NOMO-1 (cell line): Measurements from ENCODE around the gene FRMPD4.

ENCODE experiments used
- DNase-seq, 2 experiments: peaks; one replicate each; lab custom pipeline; 2025; ENCODE audit not compliant: unreplicated experiment in 2 of 2; lab: John Stamatoyannopoulos, UW

FRMPD4 gene

DNA sequence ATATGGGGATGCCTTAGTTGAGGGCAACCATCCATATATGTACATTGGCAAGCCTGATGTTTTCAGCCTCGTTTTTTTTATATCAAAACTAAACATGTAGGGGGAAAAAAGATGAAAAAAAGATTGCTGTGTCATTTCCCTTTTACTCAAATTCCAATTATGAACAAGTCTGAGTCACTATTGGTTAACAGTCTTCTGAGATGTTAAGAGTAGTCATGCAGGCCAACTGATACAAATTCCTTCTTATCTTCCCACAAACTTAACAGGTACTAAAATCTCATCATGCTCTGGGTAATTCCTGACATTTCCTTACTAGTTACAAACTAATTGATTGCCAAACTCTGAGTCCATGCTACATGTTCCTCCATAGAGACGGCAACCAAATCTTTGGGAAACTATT, 222.1 kb downstream of the FRMPD4 start:
- DNase-seq, result peak in 1 of 2 experiments; percentile 73

DNA sequence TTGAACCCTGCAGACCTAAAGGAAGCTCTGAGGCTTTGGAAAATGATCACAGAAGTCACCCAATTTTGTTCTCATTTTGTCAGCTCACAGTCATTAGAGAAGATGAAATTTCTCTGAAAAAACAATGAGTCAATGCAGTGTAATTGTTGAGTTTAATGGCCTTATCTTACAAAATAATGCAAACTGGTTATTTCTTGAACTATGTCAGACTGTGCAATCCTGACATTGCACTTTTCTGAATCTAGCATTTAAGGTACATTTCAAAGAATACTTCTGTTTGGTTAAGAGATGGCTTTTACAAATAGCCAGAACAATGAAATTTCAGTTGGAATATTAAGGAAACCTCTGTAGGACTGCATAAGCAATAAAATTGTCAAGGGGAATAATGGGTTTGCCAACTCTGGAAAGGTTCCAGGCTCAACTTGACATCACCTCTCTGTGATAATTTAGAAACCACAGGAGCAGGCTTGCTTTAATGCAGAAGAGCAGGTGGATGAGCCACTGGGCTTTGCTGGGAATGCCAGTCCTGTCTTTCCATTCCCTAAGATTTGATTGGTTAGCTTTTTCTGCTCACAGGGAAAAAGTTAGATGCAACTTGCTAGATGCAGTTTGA, 222.8 kb downstream of the FRMPD4 start:
- DNase-seq, result peak in 1 of 2 experiments; percentile 72

DNA sequence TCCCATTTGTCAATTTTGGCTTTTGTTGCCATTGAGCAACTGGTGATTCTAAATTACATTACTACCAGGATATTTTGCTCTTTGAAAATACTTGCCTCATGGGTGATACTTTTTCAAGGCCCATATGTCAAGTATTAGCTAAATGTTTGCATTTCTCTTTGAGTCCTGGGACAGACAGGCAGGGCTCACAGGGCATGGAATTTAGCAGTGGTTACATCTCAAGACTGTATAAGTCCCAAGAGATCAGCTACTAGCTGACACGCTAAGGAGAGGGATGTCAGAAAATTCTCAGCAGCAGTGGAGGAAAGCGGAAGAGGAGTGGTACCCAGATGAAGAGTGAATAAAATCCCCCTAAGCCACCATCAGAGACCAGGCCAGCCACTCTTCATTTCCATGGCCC, 224.9 kb downstream of the FRMPD4 start:
- no peak for DNase-seq

DNA sequence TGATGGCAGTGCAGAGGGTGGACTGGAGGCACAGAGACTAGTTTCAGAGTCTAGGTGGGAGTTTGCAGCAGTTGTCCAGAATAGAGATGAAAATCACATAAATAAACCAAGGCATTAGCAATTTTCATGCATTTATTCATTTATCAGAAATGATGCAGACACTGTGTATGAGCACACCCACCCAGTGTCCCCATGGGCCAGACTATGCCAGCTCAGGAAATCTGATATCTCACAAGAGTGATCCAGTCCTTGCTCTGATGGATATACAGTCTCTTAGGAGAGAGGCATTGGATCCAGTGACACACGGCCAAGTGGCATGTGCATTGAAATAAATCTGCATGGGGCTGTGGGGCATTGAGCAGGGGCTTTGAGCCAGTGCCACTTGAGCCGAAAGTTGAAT, 228.2 kb downstream of the FRMPD4 start:
- DNase-seq, result no peak

DNA sequence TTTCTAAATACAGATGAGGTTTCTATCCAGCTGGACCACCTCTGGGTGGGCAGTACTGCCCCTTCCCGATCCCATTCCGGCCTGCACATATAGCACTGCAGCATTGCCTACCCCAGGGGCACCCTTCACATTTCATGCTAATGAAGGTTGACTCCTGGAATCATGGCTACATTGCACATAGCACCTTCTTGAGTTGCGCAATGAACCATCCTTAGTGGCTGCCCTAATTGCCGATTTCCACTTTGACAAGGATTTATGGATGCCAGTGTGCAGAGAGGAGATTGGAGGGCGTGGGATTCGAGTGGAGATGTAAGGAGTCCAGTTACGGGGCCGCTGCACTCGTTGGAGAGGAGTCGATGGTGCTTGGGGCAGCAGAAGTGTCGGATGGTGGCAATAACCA, 229.0 kb downstream of the FRMPD4 start:
- DNase-seq, result no peak

DNA sequence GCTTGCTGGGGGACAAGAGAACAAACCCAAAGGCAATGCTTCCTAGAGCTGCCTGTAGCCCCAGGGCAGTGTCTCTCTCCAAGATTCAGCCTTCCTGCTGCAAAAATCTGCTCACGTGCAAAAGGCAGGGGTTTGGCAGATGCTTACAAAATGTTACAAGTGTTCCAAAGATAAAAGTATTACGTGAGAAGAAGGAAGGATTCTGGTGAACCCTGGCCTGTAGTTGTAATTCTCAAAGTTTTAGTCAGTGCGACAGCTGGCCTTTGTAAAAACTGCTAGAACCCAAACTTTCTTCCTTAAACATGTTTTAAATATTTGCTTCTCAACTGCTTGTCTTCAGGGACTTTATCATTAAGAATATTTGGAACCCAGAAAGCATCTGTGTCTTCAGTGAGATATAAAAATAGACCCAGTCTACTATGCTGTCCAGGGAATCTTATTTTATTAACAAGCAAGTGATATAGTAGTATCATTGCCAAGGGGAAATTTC, 232.3 kb downstream of the FRMPD4 start:
- no peak for DNase-seq

DNA sequence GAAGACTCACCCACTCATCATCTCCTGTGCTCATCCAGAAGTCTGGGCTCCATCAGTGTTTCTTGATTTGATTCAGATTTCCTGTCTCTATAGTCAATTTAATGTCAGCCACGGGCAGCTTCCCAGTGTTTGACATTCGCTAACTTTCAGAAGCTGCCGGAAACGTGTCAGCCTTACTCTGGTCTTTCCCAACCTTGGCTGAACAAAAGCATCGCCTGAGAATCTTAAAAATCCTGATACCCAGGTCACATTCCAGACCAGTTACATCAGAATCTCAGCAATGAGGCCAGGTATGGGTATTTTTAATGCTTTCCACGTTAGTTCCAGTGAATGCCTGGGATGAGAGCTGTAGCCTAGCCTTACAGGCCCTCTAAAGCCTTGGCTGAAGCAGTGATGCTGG, 233.8 kb downstream of the FRMPD4 start:
- no peak for DNase-seq

DNA sequence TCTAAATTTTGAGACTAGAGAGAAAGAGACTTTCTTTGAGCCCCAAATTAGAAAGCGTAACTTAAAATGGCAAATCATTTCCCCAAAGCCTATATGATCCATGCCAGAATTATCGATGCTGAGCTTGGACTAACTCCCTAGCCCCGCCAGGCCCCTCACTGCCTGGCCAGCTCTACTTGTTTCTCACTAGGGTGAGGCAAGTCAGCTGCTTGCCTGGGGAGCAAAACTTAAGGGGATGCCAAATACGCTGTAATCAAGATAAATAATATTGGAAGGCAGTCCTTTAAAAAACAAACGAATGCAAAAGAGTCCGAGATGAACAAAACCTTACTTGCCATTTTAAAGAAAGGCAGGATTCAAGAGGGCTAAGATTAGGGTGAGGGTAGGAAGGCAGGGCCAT, 236.0 kb downstream of the FRMPD4 start:
- DNase-seq, result no peak

DNA sequence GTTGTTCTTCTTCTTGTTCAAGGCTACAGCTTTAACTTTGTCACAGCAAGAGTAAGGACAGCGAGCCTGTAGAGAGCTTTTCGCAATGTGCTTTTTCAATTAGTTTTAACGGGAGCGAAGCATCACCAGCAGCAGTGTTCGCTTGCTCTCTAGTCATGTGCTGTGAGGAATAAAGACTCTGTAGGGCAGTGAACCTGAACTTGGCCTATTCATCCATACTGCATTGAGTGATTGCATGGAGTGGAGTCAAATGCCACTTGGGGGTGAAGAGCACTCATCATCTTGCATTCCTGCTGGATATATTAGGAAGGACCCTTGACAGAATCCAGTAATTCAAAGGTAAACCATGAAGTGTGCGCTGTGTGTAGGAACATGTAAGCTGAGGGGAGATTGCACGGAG, 240.0 kb downstream of the FRMPD4 start:
- DNase-seq, result no peak

DNA sequence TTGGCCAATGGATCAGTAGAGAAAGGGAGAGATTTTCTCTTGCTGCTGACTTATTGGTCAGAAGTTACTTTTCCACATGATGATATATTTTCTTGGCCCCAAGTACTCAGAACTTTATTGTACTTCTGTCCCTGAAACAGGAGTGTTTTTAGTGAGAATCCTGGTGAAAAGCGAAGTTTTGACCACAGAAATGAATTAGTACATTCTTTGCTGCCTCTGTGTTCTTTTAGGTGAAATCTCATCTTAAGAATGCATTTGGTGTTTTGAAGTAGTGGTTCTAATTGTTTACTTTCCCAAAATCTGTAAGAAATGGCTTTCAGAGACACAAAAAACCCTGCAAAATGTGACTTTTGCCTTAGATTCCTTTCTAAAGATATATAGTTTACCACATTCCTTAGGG, 240.4 kb downstream of the FRMPD4 start:
- DNase-seq, result no peak

DNA sequence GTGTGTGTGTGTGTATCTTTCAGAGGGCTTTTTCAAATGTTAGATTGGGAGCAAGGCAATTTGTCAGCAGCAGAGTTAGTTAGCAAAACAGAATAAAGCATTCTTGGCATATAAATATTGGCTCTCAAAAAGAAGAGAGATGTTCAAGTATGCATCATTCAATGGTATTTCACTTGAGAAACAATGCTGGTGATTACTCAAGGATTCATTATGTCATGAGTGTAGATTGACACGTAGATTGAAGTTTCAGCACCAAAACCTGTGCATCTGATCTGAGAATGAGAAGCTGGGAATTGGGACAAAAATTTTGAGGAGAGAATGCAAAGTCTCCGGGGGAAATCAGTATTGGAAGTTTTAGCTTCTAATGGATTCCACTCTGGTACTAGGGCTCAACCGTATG, 241.4 kb downstream of the FRMPD4 start:
- no peak for DNase-seq

DNA sequence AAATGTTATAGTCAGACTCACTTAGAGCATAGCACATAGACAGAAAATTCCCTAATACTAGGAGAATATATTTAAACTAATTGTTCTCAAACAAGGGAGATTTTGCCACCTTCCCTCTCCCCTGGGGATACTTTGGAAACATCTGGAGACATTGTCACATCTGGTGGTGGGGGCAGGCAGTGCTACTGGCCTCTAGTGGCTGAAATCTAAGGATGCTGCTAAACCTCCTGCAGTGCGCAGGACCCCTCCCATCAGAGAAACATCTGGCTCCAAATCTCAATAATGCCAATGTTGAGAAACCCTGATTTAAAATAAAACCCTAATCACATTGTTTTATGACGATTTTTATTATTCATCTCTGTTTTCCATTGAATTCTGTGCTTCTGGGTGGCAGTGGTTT, 244.9 kb downstream of the FRMPD4 start:
- DNase-seq, result no peak

DNA sequence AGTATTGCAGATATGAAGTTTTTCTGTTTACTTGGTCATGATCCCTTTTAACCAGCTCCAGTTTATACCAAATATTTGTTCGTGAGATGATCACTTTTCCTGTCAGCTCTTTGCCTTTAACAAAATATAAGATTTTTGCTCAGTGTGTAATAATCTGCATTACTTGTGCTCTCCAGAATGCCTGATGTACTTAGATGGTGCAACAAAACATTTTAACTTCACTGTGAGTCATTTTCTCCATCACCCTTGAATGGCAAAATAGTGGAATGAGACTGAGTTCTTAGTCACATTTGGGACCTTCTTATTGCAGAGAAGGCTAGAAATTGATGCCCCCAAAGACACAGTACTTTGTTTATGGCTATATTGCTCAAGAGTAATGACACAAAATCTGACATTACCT, 252.0 kb downstream of the FRMPD4 start:
- no peak for DNase-seq

DNA sequence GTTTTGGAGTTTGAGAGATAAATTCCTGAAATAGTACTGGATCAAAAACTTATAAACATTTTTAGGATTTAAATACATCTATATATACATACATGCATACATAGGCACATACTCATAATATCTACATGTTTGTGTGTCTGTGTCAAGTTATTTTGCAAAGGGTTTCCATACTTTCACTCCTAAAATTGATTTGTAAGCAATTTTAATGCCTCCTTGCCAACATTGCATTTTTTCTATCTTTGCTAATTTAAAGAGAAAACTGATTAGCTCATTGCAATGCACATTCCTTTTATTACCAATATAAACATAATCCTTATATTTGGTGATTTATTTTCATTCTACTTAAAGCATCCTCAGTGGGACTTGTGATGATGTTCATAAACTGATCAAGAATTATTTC, 258.3 kb downstream of the FRMPD4 start:
- DNase-seq, result no peak

DNA sequence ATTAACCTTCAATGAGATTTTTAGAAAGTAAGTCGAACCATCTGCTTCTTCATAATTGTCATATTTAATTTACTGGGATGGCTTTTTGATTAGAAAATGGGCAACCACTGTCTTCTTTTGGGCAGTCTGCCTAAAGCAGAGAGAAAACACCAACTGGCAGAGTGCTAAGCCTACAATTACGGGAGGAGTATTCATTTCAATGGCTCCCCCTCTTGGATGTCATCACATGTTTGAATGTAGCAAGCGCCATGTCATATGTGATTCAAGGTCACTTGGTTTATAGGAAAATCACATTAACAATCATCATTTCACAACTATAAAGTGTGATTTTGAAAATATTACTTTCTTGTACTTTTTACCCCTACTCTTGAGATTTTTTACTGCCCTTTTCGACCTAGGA, 261.9 kb downstream of the FRMPD4 start:
- DNase-seq, result no peak

DNA sequence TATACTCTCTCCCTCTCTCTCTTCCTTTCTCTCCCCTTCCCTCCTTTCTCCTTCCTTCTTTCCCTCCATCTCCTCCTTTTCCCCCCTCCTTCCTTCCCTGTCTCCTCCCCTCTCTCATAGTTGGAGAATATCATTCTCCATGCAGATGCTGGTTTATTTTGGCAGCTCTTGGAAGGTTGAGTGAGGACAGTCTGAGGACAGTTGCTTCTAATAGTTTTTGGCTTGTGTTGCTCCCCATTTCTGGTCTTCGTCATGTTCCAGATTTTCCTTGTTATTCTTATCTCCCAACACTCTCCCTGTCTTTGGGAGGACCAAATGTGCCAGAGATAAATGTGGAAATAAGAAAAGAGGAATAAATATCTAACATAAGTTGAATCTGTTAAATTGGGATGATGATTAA, 263.0 kb downstream of the FRMPD4 start:
- no peak for DNase-seq

DNA sequence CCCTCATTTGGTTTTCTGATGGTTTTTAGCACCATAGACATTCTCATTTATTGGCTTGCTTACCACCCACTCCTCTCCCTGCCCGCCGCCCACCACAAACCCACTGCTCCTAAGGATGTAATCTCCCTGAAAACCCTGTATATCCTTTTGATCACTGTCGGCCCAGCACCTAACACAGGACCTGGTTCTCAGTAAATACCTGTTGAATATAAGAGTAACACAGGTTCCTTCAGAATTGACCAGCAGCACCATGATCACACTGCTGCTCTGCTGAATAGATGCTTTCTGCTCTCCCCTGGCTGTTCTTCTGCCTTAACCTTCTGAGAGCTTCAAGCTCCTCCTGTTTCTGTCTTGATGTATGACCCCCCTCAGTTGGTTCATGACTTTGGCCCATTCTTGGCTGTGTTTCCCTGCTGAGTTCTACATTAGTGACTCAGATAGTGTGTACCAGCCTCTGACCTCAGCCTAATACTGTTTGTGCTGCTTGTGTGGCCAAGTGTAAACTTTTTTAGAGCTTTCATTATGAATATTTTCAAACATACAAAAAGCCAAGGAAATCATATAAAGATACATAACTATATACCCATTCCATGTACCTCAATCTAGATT, 265.3 kb downstream of the FRMPD4 start:
- no peak for DNase-seq

DNA sequence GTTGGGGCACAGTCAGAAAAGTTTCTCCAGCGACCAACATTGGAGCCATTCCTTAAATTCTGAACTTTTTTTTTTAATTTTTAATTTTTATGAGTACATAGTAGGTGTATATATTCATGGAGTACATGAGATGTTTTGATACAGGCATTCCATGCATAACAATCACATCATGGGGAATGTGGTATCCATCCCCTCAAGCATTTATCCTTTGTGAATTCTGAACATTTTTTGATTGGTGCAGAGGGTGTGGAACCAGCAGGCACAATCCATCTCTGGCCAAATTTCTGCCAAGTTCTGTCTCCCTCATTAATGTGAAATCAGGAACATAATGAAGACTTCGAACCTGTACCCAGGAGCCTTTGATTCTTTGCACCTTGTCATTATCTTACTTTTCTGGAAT, 267.0 kb downstream of the FRMPD4 start:
- DNase-seq, result no peak

DNA sequence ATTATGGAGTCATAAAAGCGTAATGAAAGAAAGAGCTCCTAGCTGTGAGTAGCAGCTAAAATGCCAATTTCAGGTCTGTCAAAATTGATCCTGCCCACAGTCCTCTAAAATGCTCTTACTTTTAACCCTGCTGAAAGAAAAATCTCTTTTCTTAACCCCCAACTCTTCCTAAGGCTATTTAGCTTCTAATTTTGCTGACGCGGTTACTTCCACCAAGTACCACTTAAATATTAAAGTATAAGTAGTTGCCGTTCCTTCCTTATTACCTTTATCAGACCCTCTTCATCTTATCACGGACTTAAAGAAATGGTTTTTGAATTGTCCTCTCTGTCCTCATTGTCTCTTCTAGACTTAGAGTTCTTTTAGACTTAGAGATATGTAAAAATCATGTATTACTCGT, 272.2 kb downstream of the FRMPD4 start:
- no peak for DNase-seq

DNA sequence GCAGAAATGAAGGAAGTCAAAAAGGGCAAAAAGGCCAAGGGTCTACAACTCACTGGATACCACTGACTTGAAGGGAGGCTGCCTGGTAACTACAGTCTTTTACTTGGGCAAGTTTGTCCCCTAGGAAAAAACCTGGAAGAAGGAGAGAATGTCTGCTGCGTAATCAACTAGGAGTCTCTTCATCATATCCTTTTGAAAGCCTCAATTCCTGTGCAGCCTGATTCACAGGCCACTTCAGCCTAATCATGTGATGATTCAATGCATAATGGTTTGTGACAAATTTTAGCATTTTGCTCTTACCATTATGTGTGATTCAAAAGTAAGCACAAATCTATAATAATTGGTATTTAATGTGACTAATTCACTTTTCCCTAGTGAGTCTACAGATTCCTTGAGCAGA, 273.6 kb downstream of the FRMPD4 start:
- DNase-seq, result no peak

DNA sequence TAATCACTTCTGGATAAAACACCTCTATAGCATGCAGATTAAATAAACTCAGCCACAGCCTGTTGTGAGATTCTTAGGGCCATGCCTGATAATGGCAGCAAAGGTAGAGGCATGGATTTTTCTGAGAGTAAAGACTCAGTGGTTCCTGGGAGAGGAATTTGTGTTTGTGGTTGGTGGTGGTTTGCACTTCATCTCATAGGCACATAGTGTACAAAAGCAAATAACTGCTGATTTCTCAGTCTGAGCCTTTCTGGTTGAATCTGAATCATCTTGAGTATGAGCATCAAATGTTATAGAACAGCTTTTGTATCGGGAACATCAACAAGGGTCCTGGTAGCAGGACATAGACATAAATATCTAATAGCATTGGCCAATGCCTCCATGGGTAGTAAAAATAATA, 274.3 kb downstream of the FRMPD4 start:
- no peak for DNase-seq

DNA sequence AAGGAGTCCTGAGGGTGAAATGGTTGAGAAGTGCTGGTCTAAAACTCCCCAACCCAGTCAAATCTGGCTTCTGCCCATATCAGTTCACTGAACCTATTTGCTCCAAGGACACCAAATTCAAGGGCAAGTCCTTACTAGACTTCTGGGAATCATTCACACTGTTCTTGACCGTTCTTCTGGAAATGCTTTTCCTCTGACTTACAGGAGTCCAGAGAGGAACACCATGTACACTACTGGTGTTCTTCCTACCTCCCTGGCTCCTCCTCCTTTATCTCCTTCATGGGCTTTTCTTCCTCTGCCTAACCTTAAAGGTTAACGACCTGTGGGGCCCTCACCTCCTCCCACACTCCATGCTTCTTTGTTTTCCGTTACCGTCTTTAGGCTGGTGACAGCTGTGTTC, 281.3 kb downstream of the FRMPD4 start:
- DNase-seq, result no peak

DNA sequence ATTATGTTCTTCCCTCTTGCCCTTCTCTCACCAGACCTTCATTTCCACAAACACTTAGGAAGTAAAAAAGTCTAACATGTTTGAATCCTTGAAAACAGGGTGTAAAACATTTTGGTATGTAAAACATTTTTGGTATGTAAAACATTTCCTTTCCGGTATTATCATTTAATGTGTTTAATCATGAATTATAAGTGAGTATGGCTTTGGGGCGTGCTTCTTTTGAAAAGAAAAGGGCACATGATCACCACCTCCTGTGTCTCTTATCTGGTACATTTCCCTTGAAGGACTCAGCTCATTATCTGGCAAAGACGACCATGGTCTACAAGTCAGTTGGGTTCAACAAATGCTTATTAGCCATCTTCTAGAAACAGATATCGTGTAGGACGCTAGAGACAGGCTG, 283.6 kb downstream of the FRMPD4 start:
- DNase-seq, result no peak
